Ramos (cell line): Measurements from ENCODE around the gene MLF2.
"Not testable (repeated sequence)": the region's sequence is repeated elsewhere in the genome, so short reads cannot be mapped to it uniquely, and the experiment has no call there.

ENCODE experiments used
- in situ Hi-C: fragments of 300-500 bp; cut with MboI; formaldehyde crosslinking; loops from one replicate; pipeline ENCODE4 v1.14.3; 2022; ENCODE audit warnings: low sequenced_read_pairs; ENCODE audit not compliant: unreplicated experiment

Gene MLF2

DNA sequence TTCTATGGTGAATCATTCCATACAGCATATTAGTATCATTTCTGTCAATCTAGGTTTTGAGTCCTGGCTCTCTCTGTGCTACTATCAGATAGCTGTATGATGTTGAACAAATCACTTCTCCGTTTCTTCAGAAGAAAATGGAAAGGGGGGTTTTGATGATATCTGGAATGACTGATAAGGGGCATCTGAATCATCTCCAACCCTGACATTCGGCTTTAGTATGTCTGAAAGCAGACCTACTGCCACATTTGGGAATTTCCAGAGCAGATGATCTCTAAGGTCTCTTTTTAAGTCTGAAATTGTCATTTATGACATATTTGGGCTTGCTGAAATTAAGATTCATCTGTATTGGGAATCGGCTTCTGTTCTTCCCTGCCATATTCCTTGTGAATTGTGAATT, 10.1 kb downstream of the MLF2 start:
- in situ Hi-C loops: no loop called here

DNA sequence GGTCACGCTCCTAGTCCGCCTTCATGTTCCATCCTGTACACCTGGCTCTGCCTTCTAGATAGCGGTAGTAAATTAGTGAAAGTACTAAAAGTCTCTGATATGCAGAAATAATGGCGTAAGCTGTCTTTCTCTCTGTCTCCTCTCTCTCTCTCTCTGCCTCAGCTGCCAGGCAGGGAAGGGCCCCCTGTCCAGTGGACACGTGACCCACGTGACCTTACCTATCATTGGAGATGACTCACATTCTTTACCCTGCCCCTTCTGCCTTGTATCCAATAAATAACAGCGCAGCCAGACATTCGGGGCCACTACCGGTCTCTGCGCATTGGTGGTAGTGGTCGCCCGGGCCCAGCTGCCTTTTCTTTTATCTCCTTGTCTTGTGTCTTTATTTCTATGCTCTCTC, 10.9 kb downstream of the MLF2 start:
- in situ Hi-C loops: not testable (repeated sequence)

DNA sequence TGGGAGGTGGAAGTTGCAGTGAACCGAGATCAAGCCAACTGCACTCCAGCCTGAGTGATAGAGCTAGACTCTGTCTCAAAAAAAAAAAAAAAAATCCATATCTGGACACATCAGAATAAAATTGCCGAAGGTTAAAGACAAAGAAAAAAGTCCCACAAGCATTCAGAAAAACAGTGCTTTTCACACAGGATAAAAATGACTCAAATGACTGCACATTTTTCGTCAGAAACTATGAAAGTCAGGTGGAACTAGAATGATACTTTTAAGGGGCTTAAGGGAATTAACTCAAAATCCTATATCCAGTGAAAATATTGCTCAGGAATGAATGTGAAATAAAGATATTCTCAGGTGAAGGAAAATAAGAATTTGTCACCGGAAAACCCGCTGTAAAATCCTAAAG, 16.2 kb downstream of the MLF2 start:
- in situ Hi-C loops: no loop called here

- in situ Hi-C loops: no loop called here
These were observed 17.3 kb downstream of the MLF2 start for GRCh38 chr12:6735448-6736191.

GRCh38 chr12:6734506-6735387, 18.2 kb downstream of the MLF2 start:
- in situ Hi-C loops: no loop called here

DNA sequence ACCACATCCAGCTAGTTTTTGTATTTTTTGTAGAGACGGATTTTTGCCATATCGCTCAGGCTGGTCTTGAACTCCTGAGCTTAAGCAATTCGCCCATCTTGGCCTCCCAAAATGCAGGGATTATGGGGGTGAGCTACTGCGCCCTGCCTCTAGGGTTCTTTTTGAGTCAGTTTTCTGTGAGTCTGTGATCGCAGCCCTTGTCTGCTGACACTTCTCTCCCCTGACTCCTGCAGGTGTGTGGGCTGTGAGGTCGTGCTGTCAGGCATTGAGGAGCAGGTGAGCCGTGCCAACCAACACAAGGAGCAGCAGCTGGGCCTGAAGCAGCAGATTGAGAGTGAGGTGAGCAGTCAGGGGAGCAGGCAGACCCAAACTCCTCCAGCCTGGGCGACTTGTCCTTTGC, 22.8 kb downstream of the MLF2 start:
- in situ Hi-C loops: no loop called here

- in situ Hi-C loops: no loop called here
These were observed 23.8 kb downstream of the MLF2 start for GRCh38 chr12:6729186-6729585.

DNA sequence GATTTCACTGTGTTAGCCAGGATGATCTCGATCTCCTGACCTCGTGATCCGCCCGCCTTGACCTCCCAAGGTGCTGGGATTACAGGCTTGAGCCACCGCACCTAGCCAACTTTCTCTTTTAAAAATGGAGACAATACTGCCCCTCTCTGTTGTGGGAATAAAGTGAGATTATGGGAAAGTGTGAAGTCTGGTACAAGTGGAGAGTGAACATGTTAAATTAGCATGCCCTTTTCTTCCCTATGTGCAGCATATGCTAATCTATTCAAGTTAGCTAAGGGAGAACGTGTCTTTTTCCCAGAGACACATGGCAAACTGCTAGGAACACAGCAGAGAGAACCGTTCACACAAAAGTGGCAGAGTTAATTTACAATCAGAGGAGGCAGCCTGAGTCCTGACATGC, 27.6 kb downstream of the MLF2 start:
- in situ Hi-C loops: no loop called here

GRCh38 chr12:6724409-6724797, 28.5 kb downstream of the MLF2 start:
- in situ Hi-C loops: no loop called here

DNA sequence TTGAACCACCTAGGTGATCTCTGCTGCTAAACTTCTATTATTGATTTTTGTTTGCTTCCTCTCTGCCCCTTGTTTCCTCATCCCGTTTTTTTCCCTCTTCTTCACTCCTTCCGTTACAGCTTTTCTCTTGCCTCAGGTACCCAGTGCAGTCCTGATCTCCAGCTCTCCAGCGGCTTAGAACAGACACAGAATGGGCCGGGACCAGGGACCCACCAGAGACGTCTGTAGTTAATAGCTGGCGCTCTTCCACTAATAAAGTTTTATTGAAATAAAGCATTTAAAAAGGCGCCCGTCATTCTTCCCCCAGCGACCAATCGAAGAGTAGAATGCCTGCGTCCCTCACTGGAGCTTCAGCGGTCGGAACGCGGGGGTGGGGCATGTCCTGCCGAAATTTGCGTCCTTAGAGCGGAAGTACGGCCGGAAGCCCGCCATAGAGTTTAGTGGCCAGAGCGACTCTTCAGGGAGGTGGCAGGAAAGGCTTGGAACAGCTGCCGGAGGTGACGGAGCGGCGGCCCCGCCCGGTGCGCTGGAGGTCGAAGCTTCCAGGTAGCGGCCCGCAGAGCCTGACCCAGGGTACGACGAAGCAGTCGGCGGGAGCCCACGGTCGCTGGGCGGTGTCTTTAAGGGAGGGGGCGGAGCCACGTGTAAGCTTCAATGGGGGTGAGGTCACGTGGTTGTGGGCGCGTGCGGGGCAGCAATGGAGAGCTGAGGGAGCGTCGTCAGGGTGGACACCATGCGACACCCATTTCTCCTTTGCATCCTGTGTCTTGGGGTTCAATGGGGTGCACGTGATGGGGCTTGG, 29.1 kb downstream of the MLF2 start, which contains the start of gene COPS7A:
Gene COPS7A, plus strand, starts transcription at position 440 of the 802 bp plus-strand sequence. CDS start 611 bp downstream, outside the sequence.
- in situ Hi-C loops: no loop called here

DNA sequence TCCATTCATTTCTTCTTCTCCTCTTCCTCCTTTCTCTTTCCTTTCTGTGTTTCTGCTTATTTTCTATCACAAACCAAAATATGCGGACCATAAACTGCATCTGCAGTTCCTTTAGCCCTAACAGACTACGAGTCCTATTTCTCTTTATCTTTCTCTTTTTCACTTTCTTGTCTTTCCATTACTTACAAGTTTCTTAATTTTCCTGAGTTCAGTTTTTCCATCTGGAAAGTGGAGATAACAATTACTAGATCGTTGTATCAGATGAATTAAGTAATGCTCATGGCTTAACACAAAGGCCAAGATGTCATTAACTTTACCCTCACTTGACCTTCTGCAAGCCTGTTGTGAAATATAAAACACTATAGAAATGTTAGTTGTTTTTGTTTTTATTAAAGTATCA, 30.1 kb downstream of the MLF2 start:
- in situ Hi-C loops: no loop called here

GRCh38 chr12:6716874-6717437, 36.0 kb downstream of the MLF2 start:
- in situ Hi-C loops: no loop called here

- in situ Hi-C loops: not testable (repeated sequence)
These were observed 36.7 kb downstream of the MLF2 start for GRCh38 chr12:6716031-6716873.

DNA sequence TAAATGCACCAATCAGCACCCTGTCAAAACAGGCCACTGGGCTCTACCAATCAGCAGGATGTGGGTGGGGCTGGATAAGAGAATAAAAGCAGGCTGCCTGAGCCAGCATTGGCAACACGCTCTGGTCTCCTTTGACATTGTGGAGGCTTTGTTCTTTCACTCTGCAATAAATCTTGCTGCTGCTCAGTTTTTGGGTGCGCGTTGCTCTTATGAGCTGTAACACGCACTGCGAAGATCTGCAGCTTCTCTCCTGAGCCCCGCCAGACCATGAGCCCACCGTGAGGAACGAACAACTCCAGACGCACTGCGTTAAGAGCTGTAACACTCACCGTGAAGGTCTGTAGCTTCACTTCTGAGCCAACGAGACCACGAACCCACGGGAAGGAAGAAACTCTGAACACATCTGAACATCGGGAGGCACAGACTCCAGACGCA, 44.0 kb downstream of the MLF2 start:
- in situ Hi-C loops: no loop called here

- in situ Hi-C loops: not testable (repeated sequence)
These were observed 44.6 kb downstream of the MLF2 start for GRCh38 chr12:6708351-6708750.

DNA sequence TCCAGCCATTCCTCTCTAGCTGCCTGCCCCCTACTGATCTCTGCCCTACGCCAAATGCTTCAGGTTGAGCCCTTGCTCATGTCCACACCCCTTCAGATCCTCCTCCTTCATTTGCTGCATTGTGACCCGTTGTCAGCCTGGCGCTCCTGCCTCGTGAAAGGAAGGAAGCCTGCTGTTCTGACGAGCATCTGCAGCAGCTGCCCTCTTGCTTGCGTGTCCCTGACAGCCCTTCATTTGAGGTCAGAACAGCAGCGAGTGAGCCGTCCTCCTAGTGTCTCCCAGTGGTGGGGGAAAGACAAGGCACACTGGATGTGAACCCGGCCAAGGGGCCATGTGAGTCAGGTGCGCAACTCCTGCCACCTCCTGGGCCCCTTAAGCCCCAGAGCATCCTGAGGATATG, 49.3 kb downstream of the MLF2 start:
- in situ Hi-C loops: no loop called here

DNA sequence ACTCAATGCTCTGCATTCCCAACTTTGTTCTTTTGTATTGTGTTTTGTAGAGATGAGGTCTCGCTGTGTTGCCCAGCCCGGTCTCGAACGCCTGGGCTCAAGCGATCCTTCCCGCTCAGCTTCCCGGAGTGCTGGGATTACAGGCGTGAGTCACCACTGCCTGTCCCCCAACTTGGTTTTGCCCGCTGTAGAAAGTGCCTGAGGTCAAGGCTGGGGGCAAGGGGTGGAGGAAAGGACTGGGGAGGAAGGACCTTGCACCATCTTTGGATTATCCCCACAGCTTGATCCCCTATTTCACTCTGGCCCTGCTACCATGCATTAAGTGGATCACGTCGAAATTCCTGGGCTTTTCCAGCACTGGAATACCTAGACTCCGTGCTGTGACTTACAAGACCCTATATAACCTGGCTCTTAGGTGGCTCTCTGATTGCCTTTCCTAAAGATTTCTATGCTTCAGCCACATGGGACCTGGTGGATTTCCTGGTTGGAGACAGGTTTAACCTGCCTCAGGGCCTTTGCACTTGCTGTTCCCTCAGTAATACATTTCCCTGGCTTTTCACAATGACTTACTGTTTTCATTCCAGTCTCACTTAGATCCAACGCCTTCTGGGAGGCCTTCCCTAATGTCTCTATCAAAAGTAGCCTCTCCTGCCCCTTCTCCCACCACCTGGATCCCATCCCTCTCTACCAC, 51.7 kb downstream of the MLF2 start:
- in situ Hi-C loops: no loop called here

DNA sequence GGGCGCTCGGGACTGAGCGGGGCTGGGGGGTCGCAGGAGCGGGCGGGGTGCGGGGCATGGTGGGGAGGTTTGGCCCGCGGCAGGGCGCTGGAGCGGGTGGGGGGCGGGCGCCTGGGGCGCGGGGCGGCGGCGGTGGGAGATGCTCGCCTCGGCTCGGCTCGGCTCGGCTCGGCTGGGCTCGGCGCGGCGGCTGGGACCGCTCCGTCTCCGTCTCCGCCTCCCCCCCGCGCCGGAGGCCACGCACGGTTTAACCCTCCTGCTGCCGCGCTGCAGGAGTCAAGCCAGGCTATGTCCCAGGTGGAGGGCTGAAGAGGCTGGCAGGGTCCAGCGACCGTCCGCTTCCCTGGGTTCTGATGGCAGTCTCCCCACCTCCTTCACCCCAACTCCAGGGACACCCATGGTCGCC, 52.3 kb downstream of the MLF2 start, which contains the start of gene PIANP:
Gene PIANP, minus strand, starts transcription at position 170 of the 406 bp plus-strand sequence. CDS start 2,754 bp downstream, outside the sequence.
- in situ Hi-C loops: no loop called here
